ENCODE measurements around the gene GNAZ.
A peak's percentile ranks its signal among the peaks of the same experiment; 100 is the strongest.
"Not testable (repeated sequence)": the region's sequence is repeated elsewhere in the genome, so short reads cannot be mapped to it uniquely, and the experiment has no call there.

The GNAZ gene

GRCh38 chr22:23122216-23122957 lies 52.1 kb downstream of the GNAZ start:
- no peak for DNase-seq

DNA sequence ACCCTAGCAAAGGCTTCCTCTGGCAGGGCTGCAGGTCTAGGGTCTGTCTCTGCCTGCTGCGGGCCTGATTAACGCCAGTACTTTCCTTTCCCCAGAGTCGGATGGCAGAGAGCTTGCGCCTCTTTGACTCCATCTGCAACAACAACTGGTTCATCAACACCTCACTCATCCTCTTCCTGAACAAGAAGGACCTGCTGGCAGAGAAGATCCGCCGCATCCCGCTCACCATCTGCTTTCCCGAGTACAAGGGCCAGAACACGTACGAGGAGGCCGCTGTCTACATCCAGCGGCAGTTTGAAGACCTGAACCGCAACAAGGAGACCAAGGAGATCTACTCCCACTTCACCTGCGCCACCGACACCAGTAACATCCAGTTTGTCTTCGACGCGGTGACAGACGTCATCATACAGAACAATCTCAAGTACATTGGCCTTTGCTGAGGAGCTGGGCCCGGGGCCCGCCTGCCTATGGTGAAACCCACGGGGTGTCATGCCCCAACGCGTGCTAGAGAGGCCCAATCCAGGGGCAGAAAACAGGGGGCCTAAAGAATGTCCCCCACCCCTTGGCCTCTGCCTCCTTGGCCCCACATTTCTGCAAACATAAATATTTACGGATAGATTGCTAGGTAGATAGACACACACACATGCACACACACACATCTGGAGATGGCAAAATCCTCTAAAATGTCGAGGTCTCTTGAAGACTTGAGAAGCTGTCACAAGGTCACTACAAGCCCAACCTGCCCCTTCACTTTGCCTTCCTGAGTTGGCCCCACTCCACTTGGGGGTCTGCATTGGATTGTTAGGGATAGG lies 52.9 kb downstream of the GNAZ start:
- DNase-seq = no peak

- no peak for DNase-seq
These were observed 53.5 kb downstream of the GNAZ start for GRCh38 chr22:23123804-23124254.

DNA sequence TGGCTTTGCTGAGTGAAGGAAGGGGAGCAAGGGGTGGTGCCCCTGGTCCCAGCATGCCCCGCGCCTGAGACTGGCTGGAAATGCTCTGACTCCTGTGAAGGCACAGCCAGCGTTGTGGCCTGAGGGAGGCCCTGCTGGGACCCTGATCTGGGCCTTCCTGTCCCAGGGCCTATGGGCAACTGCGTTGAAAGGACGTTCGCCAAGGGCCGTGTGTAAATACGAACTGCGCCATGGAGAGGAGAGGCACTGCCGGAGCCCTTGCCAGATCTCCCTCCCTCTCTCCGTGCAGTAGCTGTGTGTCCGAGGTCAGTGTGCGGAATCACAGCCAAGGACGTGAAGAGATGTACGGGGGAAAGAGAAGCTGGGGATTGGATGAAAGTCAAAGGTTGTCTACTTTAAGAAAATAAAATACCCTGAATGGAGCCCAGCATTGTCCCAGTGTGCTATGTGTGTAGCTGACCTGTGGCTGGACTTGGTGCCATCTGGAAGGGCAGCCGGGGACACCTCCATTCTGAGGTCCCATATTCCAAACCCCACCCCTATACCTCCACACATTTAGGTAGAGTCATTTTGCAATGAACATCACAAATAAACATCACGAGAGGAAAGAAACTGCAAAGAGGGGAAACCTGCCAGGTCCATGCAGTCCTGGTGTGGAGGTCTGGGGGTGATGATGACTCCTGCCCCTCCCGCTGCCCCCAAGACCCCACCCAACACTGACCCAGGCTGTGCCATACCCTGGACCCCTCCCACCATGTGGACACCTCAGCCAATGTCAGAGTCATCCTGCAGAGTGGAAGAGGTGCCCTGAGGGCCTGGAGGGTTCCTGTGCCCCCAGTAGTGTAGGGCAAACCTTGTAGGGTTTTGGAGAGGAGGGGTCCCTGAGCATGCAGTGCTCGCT lies 54.5 kb downstream of the GNAZ start:
- no peak for DNase-seq

GRCh38 chr22:23125512-23126103 lies 55.3 kb downstream of the GNAZ start:
- DNase-seq = no peak

DNA sequence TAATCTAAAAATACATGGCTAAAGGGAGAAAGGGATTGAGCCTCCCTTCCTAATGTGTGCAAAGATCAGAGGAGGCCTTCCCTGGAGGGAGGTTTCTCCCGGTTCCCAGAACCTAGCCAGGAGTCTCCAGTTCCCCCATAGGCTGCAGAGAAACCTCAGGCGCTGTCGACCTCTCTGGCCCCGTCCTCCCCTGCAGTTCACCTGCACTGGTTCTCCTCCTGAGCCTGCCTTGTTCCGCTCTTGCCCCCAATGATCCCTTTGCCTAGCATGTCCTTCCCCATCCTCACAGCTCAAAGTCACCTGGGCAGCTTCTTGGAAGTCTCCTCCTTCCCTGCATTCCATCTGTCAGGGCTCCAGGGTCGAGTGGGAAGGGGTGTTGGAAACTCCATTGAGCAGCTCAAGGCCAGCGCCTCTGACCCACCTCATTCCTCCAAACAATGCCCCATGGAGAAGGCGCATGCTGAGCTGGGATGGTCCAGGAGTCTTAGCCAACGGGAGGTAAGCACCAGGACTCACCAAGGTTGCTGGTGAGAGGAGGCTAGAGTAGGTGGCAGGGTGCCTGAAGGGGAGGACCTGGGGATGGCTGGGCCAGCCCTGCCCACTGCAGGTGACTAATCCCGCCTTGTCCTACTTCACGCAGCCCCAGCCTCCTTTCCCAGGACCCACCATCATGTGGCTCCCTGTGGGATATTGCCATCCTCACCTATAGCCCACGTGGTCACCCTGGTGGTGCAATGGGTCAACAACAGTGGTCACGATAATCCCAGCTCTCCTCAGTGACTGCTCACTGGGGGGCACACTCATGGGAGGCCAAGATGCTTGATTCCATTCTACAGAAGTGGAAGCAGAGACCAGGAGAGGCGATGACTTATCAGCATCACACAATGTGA lies 56.1 kb downstream of the GNAZ start:
- no peak for DNase-seq

- DNase-seq = no peak
These were observed 56.9 kb downstream of the GNAZ start for GRCh38 chr22:23127055-23127756.

GRCh38 chr22:23127788-23128187 lies 57.5 kb downstream of the GNAZ start:
- DNase-seq = no peak

- peak; percentile 64 for DNase-seq
These were observed 58.2 kb downstream of the GNAZ start for GRCh38 chr22:23128269-23129108.

DNA sequence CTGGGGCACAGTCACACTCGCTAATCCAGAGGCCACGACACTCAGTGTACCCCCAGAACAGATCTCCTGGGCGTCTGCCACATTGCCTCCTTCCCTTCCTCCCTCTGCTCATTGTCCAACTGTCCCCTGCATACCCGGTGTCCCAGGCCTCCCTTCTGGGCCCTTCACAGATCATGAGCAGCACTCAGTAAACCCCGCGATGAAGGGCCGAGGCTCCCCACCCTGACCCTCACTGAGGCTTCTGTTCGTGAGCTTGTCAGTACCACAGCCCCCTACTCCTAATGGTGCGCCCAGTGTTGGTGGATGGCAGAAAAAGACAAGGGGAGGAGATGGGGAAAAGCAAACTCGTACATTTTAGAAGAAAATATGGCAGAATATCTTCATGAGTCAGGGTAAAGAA lies 58.8 kb downstream of the GNAZ start:
- DNase-seq = no peak

- DNase-seq = no peak
These were observed 60.4 kb downstream of the GNAZ start for GRCh38 chr22:23130697-23131096.

DNA sequence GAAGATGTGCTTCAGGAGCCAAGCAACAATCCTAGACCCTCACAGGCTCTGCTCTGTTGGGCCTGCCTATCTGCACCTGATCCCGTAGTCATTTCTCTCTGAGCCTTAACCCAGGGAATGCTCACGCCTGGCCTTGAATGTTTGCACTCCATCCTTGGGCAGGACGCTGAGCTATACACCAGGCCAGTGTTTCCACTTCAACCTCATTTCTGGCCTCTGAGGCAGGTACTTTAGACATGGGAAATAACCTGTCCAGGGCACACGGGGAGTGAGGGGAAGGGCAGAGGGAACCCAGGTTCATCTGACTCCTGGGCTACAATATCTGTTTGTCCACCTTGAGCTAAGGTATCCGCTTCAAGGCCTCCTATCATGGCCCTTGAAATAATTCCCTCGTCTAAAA lies 61.6 kb downstream of the GNAZ start:
- DNase-seq = no peak

- DNase-seq = no peak
These were observed 62.2 kb downstream of the GNAZ start for GRCh38 chr22:23132376-23133091.

- no peak for DNase-seq
These were observed 63.6 kb downstream of the GNAZ start for GRCh38 chr22:23133922-23134321.

- not testable (repeated sequence) for DNase-seq
These were observed 66.7 kb downstream of the GNAZ start for GRCh38 chr22:23136991-23137390.

- no peak for DNase-seq
These were observed 67.1 kb downstream of the GNAZ start for GRCh38 chr22:23137468-23137867.

GRCh38 chr22:23137905-23138561 lies 67.7 kb downstream of the GNAZ start:
- no peak for DNase-seq

DNA sequence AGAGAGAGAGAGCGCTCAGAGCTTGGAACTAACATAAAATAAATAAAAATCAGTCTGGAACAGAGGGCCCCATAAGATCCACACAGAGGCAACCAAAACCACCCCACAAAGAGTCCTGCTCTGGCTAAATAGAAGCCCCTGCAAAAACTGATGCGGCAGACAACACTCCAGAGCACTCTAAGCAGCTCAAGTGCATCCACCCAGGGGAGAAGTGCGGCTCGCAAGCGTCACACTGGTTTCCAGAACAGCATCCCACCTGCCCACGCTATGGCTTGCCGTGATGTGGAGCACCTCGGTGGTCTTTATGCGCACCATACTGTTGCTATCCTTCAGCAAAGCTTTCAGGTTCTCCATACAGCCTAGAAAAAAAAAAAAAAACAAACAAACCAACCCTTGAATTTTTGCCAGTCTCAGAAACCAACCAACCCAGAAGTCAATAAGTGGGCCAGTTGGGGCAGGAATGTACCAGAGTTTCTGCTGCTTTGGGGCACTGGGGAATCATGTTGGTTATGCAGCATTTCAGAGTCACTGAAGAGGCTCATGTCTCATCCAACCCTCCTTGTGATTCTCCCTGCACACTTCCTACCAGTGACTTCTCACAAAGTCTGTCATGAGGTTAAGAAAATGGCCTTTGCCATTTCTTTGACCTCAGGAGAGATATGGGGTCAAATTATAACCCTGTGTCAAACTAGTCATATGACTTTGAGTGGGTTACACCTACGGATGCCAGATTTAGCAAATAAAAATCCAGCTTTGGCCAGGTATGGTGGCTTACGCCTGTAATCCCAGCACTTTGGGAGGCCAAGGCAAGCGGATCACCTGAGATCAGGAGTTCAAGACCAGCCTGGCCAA lies 68.5 kb downstream of the GNAZ start:
- no peak for DNase-seq
